Endodermal cell (in vitro differentiated cells): Measurements from ENCODE around the gene ACBD4. TPM values are rescaled to one million over a fixed set of nuclear protein-coding genes. Genes with fewer than 3 reads are reported as not detected.

ENCODE experiments used
- DNase-seq: peaks from one replicate; pipeline ENCODE4 v3.0.0-alpha.2; 2017
- H3K27ac ChIP-seq: 2 replicates; pipeline ENCODE4 v1.5.1; 2013; ENCODE audit warnings: mild to moderate bottlenecking, low read depth, low read length, moderate library complexity
- H3K27me3 ChIP-seq: 2 replicates; pipeline ENCODE4 v1.6.1; 2013; ENCODE audit warnings: mild to moderate bottlenecking, low read length, moderate library complexity; ENCODE audit not compliant: insufficient read depth, control insufficient read depth, poor library complexity, severe bottlenecking
- H3K36me3 ChIP-seq: 2 replicates; pipeline ENCODE4 v1.7.0; 2013; ENCODE audit warnings: mild to moderate bottlenecking, low read length, moderate library complexity; ENCODE audit not compliant: control insufficient read depth, insufficient read depth
- H3K4me1 ChIP-seq: one replicate; pipeline ENCODE4 v1.7.0; 2013; ENCODE audit warnings: low read length; ENCODE audit not compliant: control insufficient read depth, insufficient read depth
- H3K4me3 ChIP-seq: 2 replicates; pipeline ENCODE4 v1.5.1; 2013; ENCODE audit warnings: mild to moderate bottlenecking, low read length, moderate library complexity
- H3K9ac ChIP-seq: 2 replicates; pipeline ENCODE4 v1.6.1; 2013; ENCODE audit warnings: mild to moderate bottlenecking, low read length, moderate library complexity; ENCODE audit not compliant: poor library complexity, severe bottlenecking; ENCODE audit errors: extremely low read depth
- H3K9me3 ChIP-seq: 2 replicates; pipeline ENCODE4 v1.6.1; 2013; ENCODE audit warnings: mild to moderate bottlenecking, low read length, moderate library complexity; ENCODE audit not compliant: control insufficient read depth
- H3K27ac Mint-ChIP-seq: 2 replicates; pipeline ENCODE4 v1.8.0; 2020; ENCODE audit warnings: mixed read lengths
- H3K27me3 Mint-ChIP-seq: 2 replicates; pipeline ENCODE4 v1.8.0; 2021; ENCODE audit warnings: mild to moderate bottlenecking, mixed read lengths; ENCODE audit not compliant: insufficient read depth
- H3K36me3 Mint-ChIP-seq: 2 replicates; pipeline ENCODE4 v1.8.0; 2020; ENCODE audit warnings: low read depth, mixed read lengths
- H3K4me1 Mint-ChIP-seq: 2 replicates; pipeline ENCODE4 v1.8.0; 2020; ENCODE audit warnings: mixed read lengths
- H3K4me3 Mint-ChIP-seq: 2 replicates; pipeline ENCODE4 v1.8.0; 2020; ENCODE audit warnings: mild to moderate bottlenecking, moderate library complexity, mixed read lengths
- H3K9me3 Mint-ChIP-seq: 2 replicates; pipeline ENCODE4 v1.8.0; 2020; ENCODE audit warnings: mild to moderate bottlenecking, mixed read lengths
- CTCF ChIP-seq: fragments of 200-600 bp; sonication (generic); conservative IDR thresholded peaks from 2 replicates; pipeline ENCODE4 v1.5.0; 2021; ENCODE audit warnings: antibody characterized with exemption, mild to moderate bottlenecking
- WGBS, 2 experiments: methylation state at CpG; one replicate each; pipeline versions ENCODE4 v1.1.5 to v1.1.7; 2013; ENCODE audit warnings: missing lambda C conversion rate in 2 of 2, mixed read lengths in 1 of 2; ENCODE audit not compliant: insufficient coverage in 1 of 2, insufficient read length in 1 of 2; 5-methylcytosine and 5-hydroxymethylcytosine counted together
- total RNA-seq, 2 donors: library from RNA; stranded (reverse); fragmentation: NEBNext Ultra II Directional in 1 of 2; extraction: Animal tissue kit (Norgen Biotek cat#: 25700) in 1 of 2; gene quantifications; 2 replicates in 1 of 2; 3 replicates in 1 of 2; pipeline ENCODE4 v1.2.1, GENCODE V29; 2021

ACBD4 gene
- total RNA-seq, 2 donors from 2014 or later: 17.4 to 19.5 TPM

DNA sequence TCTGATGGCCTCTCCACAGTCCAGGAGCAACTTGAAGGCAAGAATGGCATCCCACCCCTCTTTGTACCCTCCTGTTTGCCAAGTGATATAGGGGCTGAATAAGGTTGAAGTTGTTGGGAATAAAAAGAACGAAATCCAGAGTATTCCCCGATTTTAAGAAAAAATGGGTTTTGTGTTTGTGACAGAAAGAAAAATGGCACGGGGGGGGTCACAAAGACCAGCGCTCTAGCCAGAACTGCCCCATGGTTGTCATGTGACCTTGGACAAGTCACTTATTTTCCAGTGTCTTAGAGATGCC, 11.1 kb downstream of the ACBD4 start:
- no peaks in the 10 kb centered on the region for H3K36me3 Mint-ChIP-seq
- peaks cover 39% of the 10 kb centered on the region for H3K4me1 Mint-ChIP-seq
- Histone ChIP-seq H3K9ac (no peak overlapping the region), H3K36me3 (no peaks in the 10 kb centered on the region), H3K9me3 (no peaks in the 10 kb centered on the region), H3K27me3 (no peaks in the 10 kb centered on the region), H3K4me1 (peaks cover 17% of the 10 kb centered on the region), H3K4me3 (peak overlapping the region; percentile 98), H3K27ac (peak overlapping the region; percentile 98)
- H3K9me3 Mint-ChIP-seq: no peaks in the 10 kb centered on the region
- DNase-seq: no peak
- H3K4me3 Mint-ChIP-seq: peak overlapping the region; percentile 96
- no peaks in the 10 kb centered on the region for H3K27me3 Mint-ChIP-seq
- peak overlapping the region; percentile 100 for H3K27ac Mint-ChIP-seq
- WGBS, 2 experiments: 97 to 100% methylated on average over 2 to 4 of the region's 4 CpGs
- no peak for TF ChIP-seq CTCF

- H3K27me3 Mint-ChIP-seq: no peaks in the 10 kb centered on the region
- WGBS, 2 experiments: 25 to 47% methylated on average over 12 to 27 of the region's 29 CpGs
- H3K36me3 Mint-ChIP-seq: no peaks in the 10 kb centered on the region
Measured at GRCh38 chr17:45146890-45147580, 11.5 kb downstream of the ACBD4 start.

DNA sequence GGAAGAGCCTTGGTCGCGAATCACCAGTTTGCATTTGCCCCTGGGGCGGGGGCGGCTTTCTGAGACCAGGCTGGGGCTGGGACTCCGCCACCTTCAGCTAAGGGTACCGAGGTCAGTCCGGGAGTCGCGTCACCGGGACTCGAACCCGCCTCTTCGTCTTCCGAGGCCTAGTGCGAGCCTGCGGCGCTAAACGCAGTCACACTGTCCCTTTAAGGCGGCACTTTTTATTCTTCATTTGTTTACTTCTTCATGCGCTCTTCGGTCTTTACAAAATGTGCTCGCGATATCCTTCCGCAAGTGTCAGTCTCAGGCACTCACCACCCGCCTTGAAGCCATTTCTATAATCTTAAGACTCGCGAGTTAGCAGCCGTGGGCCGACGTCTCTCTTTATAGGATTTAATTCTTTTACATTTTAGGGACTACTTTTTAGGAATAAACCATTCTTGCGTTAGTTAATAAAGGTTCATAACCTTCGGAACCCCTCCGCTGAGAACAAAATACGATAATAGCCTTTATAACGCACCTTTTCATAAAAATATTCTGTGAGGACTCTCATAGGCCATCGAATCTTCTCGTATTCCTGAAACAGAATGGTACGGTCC, 12.2 kb downstream of the ACBD4 start:
- peak; percentile 96 for DNase-seq
- TF ChIP-seq CTCF: no peak

More at GRCh38 chr17:45146890-45147580, 11.5 kb downstream of the ACBD4 start:
- Mint-ChIP-seq H3K27ac (peak overlapping the region; percentile 100), H3K9me3 (no peaks in the 10 kb centered on the region), H3K4me3 (peak overlapping the region; percentile 96), H3K4me1 (peaks cover 39% of the 10 kb centered on the region)
- DNase-seq: no peak
- peaks cover 19% of the 10 kb centered on the region for H3K4me1 ChIP-seq
- no peak for TF ChIP-seq CTCF
- H3K27ac ChIP-seq: peak overlapping the region; percentile 98
- no peaks in the 10 kb centered on the region for H3K9me3 ChIP-seq
- peak overlapping the region; percentile 98 for H3K4me3 ChIP-seq
- H3K36me3 ChIP-seq: no peaks in the 10 kb centered on the region
- peak overlapping the region; percentile 98 for H3K9ac ChIP-seq
- no peaks in the 10 kb centered on the region for H3K27me3 ChIP-seq

More for the DNA sequence above, 12.2 kb downstream of the ACBD4 start:
- peak overlapping the region; percentile 98 for H3K4me3 ChIP-seq
- Mint-ChIP-seq H3K36me3 (no peaks in the 10 kb centered on the region), H3K4me1 (peaks cover 39% of the 10 kb centered on the region), H3K27me3 (no peaks in the 10 kb centered on the region), H3K9me3 (no peaks in the 10 kb centered on the region), H3K27ac (peak overlapping the region; percentile 100), H3K4me3 (peak overlapping the region; percentile 96)
- H3K9me3 ChIP-seq: no peaks in the 10 kb centered on the region
- H3K27ac ChIP-seq: peak overlapping the region; percentile 98
- H3K9ac ChIP-seq: peak overlapping the region; percentile 98
- peaks cover 19% of the 10 kb centered on the region for H3K4me1 ChIP-seq
- WGBS, 2 experiments: 0% methylated on average over 27 to 38 of the region's 38 CpGs
- no peaks in the 10 kb centered on the region for H3K27me3 ChIP-seq
- no peaks in the 10 kb centered on the region for H3K36me3 ChIP-seq
